Liver (tissue), 9 donors: ENCODE results near the gene B3GNT9. TPM values are rescaled to one million over a fixed set of nuclear protein-coding genes. Genes with fewer than 3 reads are reported as not detected.

Source experiments
- DNase-seq: peaks from one replicate; pipeline ENCODE4 v3.0.0-alpha.2; 2017; ENCODE audit warnings: low spot score
- H3K27ac ChIP-seq, 2 donors: one replicate each; pipeline ENCODE4 v1.7.0; 2013; ENCODE audit warnings: inconsistent platforms in 2 of 2, low read length in 2 of 2, control low read depth in 1 of 2, low read depth in 1 of 2, mild to moderate bottlenecking in 1 of 2
- H3K27me3 ChIP-seq, 4 donors: one replicate each; pipeline versions ENCODE4 v1.6.1 to v1.7.0; 2013; ENCODE audit warnings: low read length in 3 of 4, inconsistent platforms in 1 of 4, mild to moderate bottlenecking in 1 of 4, moderate library complexity in 1 of 4; ENCODE audit not compliant: control insufficient read depth in 4 of 4, insufficient read depth in 4 of 4
- H3K36me3 ChIP-seq, 4 donors: one replicate each; pipeline versions ENCODE4 v1.6.1 to v1.7.0; 2013; ENCODE audit warnings: low read length in 3 of 4, mild to moderate bottlenecking in 3 of 4, low read depth in 1 of 4, moderate library complexity in 1 of 4; ENCODE audit not compliant: control insufficient read depth in 4 of 4, insufficient read depth in 3 of 4
- H3K4me1 ChIP-seq, 4 donors: one replicate each; pipeline versions ENCODE4 v1.6.1 to v1.7.0; 2013; ENCODE audit warnings: low read length in 3 of 4, mild to moderate bottlenecking in 3 of 4, moderate library complexity in 1 of 4; ENCODE audit not compliant: control insufficient read depth in 4 of 4, insufficient read depth in 4 of 4
- H3K4me3 ChIP-seq, 3 donors: one replicate each; pipeline versions ENCODE4 v1.6.1 to v1.7.0; 2013; ENCODE audit warnings: low read length in 3 of 3, control low read depth in 1 of 3, low read depth in 1 of 3, mild to moderate bottlenecking in 1 of 3
- H3K9ac ChIP-seq, 2 donors: one replicate each; pipeline ENCODE4 v1.7.0; 2013; ENCODE audit warnings: low read length in 2 of 2, mild to moderate bottlenecking in 2 of 2, moderate library complexity in 2 of 2, control low read depth in 1 of 2, low read depth in 1 of 2
- H3K9me3 ChIP-seq, 4 donors: one replicate each; pipeline versions ENCODE4 v1.6.1 to v1.7.0; 2013; ENCODE audit warnings: low read length in 3 of 4; ENCODE audit not compliant: control insufficient read depth in 4 of 4
- GABPA ChIP-seq, 2 donors: IDR thresholded peaks in 1 of 2; conservative IDR thresholded peaks in 1 of 2; 2 replicates each; pipeline ENCODE4 v1.6.1; 2016; ENCODE audit warnings: antibody characterized with exemption in 2 of 2, mild to moderate bottlenecking in 1 of 2, moderate library complexity in 1 of 2
- HNF4A ChIP-seq, 2 donors: conservative IDR thresholded peaks; 2 replicates each; pipeline ENCODE4 v1.6.1; 2016; ENCODE audit warnings: antibody characterized with exemption in 2 of 2, mild to moderate bottlenecking in 2 of 2
- JUND ChIP-seq, 2 donors: IDR thresholded peaks; 2 replicates each; pipeline ENCODE4 v1.6.1; 2016; ENCODE audit warnings: antibody characterized with exemption in 2 of 2
- NR2F2 ChIP-seq: IDR thresholded peaks from 2 replicates; pipeline ENCODE4 v1.6.1; 2016; ENCODE audit warnings: antibody characterized with exemption
- RAD21 ChIP-seq, 2 donors: IDR thresholded peaks; 2 replicates each; pipeline ENCODE4 v1.6.1; 2016; ENCODE audit warnings: antibody characterized with exemption in 2 of 2, mild to moderate bottlenecking in 2 of 2
- RXRA ChIP-seq, 2 donors: IDR thresholded peaks; 2 replicates each; pipeline ENCODE4 v1.6.1; 2017 to 2018; ENCODE audit warnings: antibody characterized with exemption in 2 of 2, mild to moderate bottlenecking in 1 of 2
- SP1 ChIP-seq: IDR thresholded peaks from 2 replicates; pipeline ENCODE4 v1.6.1; 2018; ENCODE audit warnings: antibody characterized with exemption, mild to moderate bottlenecking
- TAF1 ChIP-seq: conservative IDR thresholded peaks from 2 replicates; pipeline ENCODE4 v1.6.1; 2016; ENCODE audit warnings: antibody characterized with exemption, mild to moderate bottlenecking
- YY1 ChIP-seq: IDR thresholded peaks from 2 replicates; pipeline ENCODE4 v1.6.1; 2016; ENCODE audit warnings: antibody characterized with exemption, mild to moderate bottlenecking
- WGBS: extraction: QIAGEN DNeasy Blood & Tissue Kit; methylation state at CpG from one replicate; pipeline ENCODE4 v1.1.7; 2013; 5-methylcytosine and 5-hydroxymethylcytosine counted together
- polyA plus RNA-seq, 2 donors: library from polyadenylated mRNA; stranded (reverse) in 1 of 2; unstranded in 1 of 2; fragments of 200-250 nt in 1 of 2; fragments of >200 nt in 1 of 2; fragmentation: Nextera tagmentation in 1 of 2; extraction: Ambion mirVana in 1 of 2; gene quantifications; one replicate each; pipeline versions ENCODE4 v1.2.1 to v1.2.3, GENCODE V29; 2013 to 2015
- total RNA-seq, 2 donors: library from RNA; depleted of rRNA; stranded (reverse); fragments of >200 nt; gene quantifications; one replicate each; pipeline ENCODE4 v1.2.3, GENCODE V29; 2014
- TF ChIP-seq, protein P1 (sequence below): IDR thresholded peaks from 2 replicates; pipeline ENCODE4 v1.6.1; 2016; ENCODE audit warnings: antibody characterized with exemption
- TF ChIP-seq, protein P2 (sequence below): IDR thresholded peaks from 2 replicates; pipeline ENCODE4 v1.6.1; 2016; ENCODE audit warnings: antibody characterized with exemption
- TF ChIP-seq, protein P3 (sequence below): IDR thresholded peaks from 2 replicates; pipeline ENCODE4 v1.6.1; 2016; ENCODE audit warnings: antibody characterized with exemption, mild to moderate bottlenecking
- TF ChIP-seq, protein P4 (sequence below): IDR thresholded peaks from 2 replicates; pipeline ENCODE4 v1.6.1; 2016; ENCODE audit warnings: antibody characterized with exemption
- donor health status: healthy.
- donor health status: healthy.
- donor health status: healthy.
- donor health status: healthy.
- donor health status: healthy.

The B3GNT9 gene
- total and polyA plus RNA-seq, 4 donors: 0.43 to 2.3 (median 1.4) TPM

DNA sequence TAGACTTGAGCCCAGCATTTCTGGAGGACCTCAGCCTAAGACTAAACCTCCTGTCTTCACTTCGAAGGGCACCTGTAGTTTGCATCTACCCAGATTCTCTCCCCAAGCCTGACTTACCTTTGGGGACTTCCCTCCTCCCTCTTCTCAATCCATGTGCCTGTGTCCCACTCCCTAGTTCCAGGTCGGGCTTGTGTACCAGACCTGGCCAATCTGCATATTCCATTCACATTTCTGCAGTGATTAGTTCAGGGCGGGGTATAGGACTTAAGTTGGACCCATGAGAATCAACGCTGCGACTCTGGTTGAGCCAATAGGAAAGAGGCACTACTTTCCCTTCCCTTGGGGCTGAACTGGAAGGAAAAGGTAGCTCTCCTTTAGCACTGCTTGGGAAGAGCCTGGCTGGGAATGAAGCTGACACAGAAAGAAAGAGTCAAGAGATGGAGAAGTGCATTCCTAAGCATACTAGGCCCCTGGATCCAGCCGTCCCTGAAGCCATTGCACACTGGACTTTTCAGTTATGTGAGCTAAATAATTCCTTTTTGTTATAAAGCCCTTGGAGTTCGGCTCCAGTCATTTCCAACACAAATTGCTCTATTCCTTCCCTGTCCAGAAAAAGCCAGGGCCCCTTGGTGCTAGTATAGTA is 6.4 kb upstream of the B3GNT9 start:
- Histone ChIP-seq H3K9ac (no peak overlapping the region), H3K27ac (no peak overlapping the region), H3K4me1 (peaks cover 2 to 38% (median 23%) of the 10 kb centered on the region in 4 donors), H3K4me3 (no peak overlapping the region), H3K9me3 (no peaks in the 10 kb centered on the region), H3K27me3 (no peaks in the 10 kb centered on the region), H3K36me3 (no peaks in the 10 kb centered on the region)
- no peak for DNase-seq
- TF ChIP-seq SP1: no peak
- TF ChIP-seq RAD21 (IDR thresholded peaks at IDR 0.05): no peak
- 78% methylated on average over 7 of the region's 7 CpGs for WGBS

DNA sequence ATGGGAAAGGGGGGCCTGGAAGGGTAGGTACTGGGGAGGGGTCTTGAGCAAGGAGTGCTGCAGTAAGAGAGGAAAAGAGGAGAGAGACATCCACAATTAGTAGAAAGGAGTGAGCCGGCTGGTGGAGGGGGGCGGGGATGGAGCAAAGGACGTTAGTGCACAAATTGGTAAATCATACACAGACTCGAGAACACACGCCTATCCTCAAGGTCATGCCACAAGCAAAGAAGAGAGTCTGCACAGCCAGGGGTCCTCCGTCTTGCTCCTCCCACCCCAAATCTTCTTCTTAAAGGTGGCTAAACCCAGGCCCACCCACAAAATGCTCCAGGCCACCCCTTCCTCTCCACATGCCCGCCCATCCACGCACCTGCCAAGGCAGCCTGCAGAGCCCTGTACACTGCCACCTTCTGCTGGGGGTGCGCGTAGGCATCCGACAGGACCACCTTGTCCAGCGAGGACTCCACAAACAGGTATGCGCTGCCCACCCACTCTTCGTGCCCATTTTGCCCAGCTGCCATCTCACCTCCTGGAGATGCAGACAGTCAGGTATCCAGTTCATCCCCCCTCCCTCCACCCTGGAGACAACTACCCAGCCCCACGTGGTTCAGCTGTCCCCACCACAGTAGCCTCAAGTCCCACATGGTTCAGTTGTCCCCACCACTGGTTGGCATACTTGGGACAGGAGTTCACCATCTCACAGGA is 5.5 kb upstream of the B3GNT9 start:
- Histone ChIP-seq H3K9me3 (no peaks in the 10 kb centered on the region), H3K27ac (no peak overlapping the region), H3K27me3 (no peaks in the 10 kb centered on the region), H3K4me1 (peaks cover 2 to 34% (median 22%) of the 10 kb centered on the region in 4 donors), H3K36me3 (no peaks in the 10 kb centered on the region), H3K9ac (no peak overlapping the region), H3K4me3 (no peak overlapping the region)
- no peak for DNase-seq
- 53% methylated on average over 15 of the region's 15 CpGs for WGBS
- TF ChIP-seq, protein P1, sequence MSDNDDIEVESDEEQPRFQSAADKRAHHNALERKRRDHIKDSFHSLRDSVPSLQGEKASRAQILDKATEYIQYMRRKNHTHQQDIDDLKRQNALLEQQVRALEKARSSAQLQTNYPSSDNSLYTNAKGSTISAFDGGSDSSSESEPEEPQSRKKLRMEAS: no peak
- TF ChIP-seq RXRA (IDR thresholded peaks at IDR 0.05): no peak
- no peak for TF ChIP-seq RAD21 (IDR thresholded peaks at IDR 0.05)
- no peak for TF ChIP-seq YY1
- no peak for TF ChIP-seq GABPA (IDR thresholded peaks at IDR 0.05 in 1 of 2, conservative IDR thresholded peaks at IDR 0.05 in 1 of 2)
- TF ChIP-seq HNF4A (conservative IDR thresholded peaks at IDR 0.05): no peak
- TF ChIP-seq TAF1: no peak
- TF ChIP-seq, protein P2, sequence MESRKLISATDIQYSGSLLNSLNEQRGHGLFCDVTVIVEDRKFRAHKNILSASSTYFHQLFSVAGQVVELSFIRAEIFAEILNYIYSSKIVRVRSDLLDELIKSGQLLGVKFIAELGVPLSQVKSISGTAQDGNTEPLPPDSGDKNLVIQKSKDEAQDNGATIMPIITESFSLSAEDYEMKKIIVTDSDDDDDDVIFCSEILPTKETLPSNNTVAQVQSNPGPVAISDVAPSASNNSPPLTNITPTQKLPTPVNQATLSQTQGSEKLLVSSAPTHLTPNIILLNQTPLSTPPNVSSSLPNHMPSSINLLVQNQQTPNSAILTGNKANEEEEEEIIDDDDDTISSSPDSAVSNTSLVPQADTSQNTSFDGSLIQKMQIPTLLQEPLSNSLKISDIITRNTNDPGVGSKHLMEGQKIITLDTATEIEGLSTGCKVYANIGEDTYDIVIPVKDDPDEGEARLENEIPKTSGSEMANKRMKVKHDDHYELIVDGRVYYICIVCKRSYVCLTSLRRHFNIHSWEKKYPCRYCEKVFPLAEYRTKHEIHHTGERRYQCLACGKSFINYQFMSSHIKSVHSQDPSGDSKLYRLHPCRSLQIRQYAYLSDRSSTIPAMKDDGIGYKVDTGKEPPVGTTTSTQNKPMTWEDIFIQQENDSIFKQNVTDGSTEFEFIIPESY: no peak
- TF ChIP-seq, protein P3, sequence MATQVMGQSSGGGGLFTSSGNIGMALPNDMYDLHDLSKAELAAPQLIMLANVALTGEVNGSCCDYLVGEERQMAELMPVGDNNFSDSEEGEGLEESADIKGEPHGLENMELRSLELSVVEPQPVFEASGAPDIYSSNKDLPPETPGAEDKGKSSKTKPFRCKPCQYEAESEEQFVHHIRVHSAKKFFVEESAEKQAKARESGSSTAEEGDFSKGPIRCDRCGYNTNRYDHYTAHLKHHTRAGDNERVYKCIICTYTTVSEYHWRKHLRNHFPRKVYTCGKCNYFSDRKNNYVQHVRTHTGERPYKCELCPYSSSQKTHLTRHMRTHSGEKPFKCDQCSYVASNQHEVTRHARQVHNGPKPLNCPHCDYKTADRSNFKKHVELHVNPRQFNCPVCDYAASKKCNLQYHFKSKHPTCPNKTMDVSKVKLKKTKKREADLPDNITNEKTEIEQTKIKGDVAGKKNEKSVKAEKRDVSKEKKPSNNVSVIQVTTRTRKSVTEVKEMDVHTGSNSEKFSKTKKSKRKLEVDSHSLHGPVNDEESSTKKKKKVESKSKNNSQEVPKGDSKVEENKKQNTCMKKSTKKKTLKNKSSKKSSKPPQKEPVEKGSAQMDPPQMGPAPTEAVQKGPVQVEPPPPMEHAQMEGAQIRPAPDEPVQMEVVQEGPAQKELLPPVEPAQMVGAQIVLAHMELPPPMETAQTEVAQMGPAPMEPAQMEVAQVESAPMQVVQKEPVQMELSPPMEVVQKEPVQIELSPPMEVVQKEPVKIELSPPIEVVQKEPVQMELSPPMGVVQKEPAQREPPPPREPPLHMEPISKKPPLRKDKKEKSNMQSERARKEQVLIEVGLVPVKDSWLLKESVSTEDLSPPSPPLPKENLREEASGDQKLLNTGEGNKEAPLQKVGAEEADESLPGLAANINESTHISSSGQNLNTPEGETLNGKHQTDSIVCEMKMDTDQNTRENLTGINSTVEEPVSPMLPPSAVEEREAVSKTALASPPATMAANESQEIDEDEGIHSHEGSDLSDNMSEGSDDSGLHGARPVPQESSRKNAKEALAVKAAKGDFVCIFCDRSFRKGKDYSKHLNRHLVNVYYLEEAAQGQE: no peak
- no peak for TF ChIP-seq JUND (IDR thresholded peaks at IDR 0.05)
- TF ChIP-seq NR2F2: no peak
- TF ChIP-seq, protein P4, sequence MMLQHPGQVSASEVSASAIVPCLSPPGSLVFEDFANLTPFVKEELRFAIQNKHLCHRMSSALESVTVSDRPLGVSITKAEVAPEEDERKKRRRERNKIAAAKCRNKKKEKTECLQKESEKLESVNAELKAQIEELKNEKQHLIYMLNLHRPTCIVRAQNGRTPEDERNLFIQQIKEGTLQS: no peak
